Activated T-helper 1 cell treated with anti-CD3 and anti-CD28 coated beads, Interleukin-12 subunit alpha, Interleukin-12 subunit beta, Interleukin-2, Interleukin-4 antibody, amounts not matched to agents 30 ng/mL and 10 ng/mL and 1 ng/mL, durations not matched to agents 14 hours and 24 hours and 36 hours (primary cell): Measurements from ENCODE around the gene CPPED1. TPM values are rescaled to one million over a fixed set of nuclear protein-coding genes. Genes with fewer than 3 reads are reported as not detected.

ENCODE experiments used
- DNase-seq: peaks from one replicate; pipeline ENCODE4 v3.0.0; 2021; ENCODE audit warnings: low spot score
- H3K27ac Mint-ChIP-seq: one replicate; pipeline ENCODE4 v1.8.0; 2021; ENCODE audit warnings: mild to moderate bottlenecking, mixed read lengths
- H3K27me3 Mint-ChIP-seq: one replicate; pipeline ENCODE4 v1.8.0; 2022; ENCODE audit warnings: mild to moderate bottlenecking, moderate library complexity, mixed read lengths; ENCODE audit not compliant: insufficient read depth
- H3K36me3 Mint-ChIP-seq: one replicate; pipeline ENCODE4 v1.8.0; 2021; ENCODE audit warnings: low read depth, mixed read lengths
- H3K4me1 Mint-ChIP-seq: one replicate; pipeline ENCODE4 v1.8.0; 2021; ENCODE audit warnings: low read depth, mixed read lengths
- H3K4me3 Mint-ChIP-seq: one replicate; pipeline ENCODE4 v1.8.0; 2021; ENCODE audit warnings: mild to moderate bottlenecking, moderate library complexity, mixed read lengths
- H3K9me3 Mint-ChIP-seq: one replicate; pipeline ENCODE4 v1.8.0; 2021; ENCODE audit warnings: mixed read lengths
- intact Hi-C: fragments of 100-400 bp; cut with micrococcal nuclease; formaldehyde crosslinking; loops from one replicate; pipeline ENCODE4 v1.15.1; 2024
- total RNA-seq: library from RNA; stranded (reverse); gene quantifications from 2 replicates; pipeline ENCODE4 v1.2.3, GENCODE V29; 2022

The CPPED1 gene
- total RNA-seq, 1 donor from 2014 or later: 5.4 TPM

- H3K9me3 Mint-ChIP-seq: peaks cover 6% of the 10 kb centered on the region
- H3K27ac Mint-ChIP-seq: no peak overlapping the region
- no peaks in the 10 kb centered on the region for H3K27me3 Mint-ChIP-seq
- intact Hi-C loops: no loop called here
- DNase-seq: no peak
- H3K36me3 Mint-ChIP-seq: peaks cover 20% of the 10 kb centered on the region
- H3K4me1 Mint-ChIP-seq: peaks cover 9% of the 10 kb centered on the region
- no peak overlapping the region for H3K4me3 Mint-ChIP-seq
These were observed 103.5 kb downstream of the CPPED1 start for GRCh38 chr16:12700161-12700560.

- no peak for DNase-seq
- Mint-ChIP-seq H3K9me3 (peaks cover 6% of the 10 kb centered on the region), H3K27me3 (no peaks in the 10 kb centered on the region), H3K4me3 (no peak overlapping the region), H3K27ac (no peak overlapping the region), H3K4me1 (peaks cover 9% of the 10 kb centered on the region), H3K36me3 (peaks cover 21% of the 10 kb centered on the region)
- intact Hi-C loops: no loop called here
These were observed 104.5 kb downstream of the CPPED1 start for GRCh38 chr16:12699161-12699560.

- H3K27me3 Mint-ChIP-seq: no peaks in the 10 kb centered on the region
- no peak overlapping the region for H3K4me3 Mint-ChIP-seq
- DNase-seq: no peak
- no peak overlapping the region for H3K27ac Mint-ChIP-seq
- H3K36me3 Mint-ChIP-seq: peaks cover 17% of the 10 kb centered on the region
- peaks cover 9% of the 10 kb centered on the region for H3K4me1 Mint-ChIP-seq
- intact Hi-C loops: no loop called here
- peaks cover 6% of the 10 kb centered on the region for H3K9me3 Mint-ChIP-seq
These were observed 106.2 kb downstream of the CPPED1 start for GRCh38 chr16:12697437-12697836.

- intact Hi-C loops: no loop called here
- DNase-seq: no peak
- no peak overlapping the region for H3K4me3 Mint-ChIP-seq
- H3K36me3 Mint-ChIP-seq: peaks cover 16% of the 10 kb centered on the region
- no peak overlapping the region for H3K27ac Mint-ChIP-seq
- peaks cover 9% of the 10 kb centered on the region for H3K4me1 Mint-ChIP-seq
- H3K9me3 Mint-ChIP-seq: peaks cover 6% of the 10 kb centered on the region
- no peaks in the 10 kb centered on the region for H3K27me3 Mint-ChIP-seq
These were observed 108.2 kb downstream of the CPPED1 start for GRCh38 chr16:12695454-12695853.

DNA sequence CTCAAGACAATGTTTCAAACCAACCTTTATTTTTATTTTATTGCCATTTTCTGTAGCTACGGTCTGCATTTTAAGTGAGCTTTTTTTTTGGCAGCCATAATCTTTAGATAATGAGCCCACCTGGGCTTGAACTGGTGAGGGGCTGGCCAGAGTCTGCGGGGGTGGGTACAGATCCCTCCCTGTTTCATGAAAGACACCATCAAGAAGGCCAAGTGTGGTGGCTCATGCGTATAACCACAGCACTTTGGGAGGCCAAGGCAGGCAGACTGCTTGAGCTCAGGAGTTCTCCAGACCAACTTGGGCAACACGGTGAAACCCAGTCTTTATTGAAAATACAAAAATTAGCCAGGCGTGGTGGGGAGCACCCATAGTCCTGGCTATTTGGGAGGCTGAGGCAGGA, 113.7 kb downstream of the CPPED1 start:
- no peak overlapping the region for H3K27ac Mint-ChIP-seq

DNA sequence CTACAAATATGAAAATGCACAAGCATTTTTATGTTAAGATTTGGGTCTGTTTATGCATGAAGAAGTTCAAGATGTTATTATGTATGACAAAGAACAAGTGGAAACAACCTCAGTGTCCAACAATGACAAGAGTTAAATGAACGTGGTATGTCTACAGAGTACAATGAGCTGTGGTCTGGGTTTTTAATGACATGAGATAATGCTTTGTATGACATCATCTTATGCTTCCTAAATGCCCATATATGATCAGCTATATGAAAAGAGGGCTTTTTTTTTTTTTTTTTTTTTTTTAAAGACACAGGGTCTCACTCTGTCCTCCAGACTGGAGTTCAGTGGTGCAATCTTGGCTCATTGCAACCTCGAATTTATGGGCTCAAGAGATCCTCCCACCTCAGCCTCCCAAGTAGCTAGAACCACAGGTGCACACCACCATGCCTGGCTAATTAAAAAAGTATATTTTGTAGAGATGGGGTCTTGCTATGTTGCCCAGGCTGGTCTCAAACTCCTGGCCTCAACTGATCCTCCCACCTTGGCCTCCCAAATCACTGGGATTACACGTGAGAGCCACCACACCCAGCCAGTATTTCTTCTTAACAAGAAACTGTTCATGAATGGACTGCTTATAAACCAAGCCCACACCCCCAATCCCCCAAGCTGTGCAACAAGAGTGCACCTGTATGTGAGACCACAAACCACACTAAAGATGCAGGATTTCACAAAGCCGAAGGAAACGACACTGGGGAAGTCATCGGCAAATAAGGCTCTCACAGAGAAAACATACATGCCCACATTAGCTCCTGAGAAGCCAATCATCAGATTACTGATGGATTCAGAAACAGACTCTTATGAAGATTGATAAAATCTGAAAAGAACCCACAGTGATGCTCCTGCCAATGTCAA, 114.5 kb downstream of the CPPED1 start:
- DNase-seq: no peak
- Mint-ChIP-seq H3K4me1 (no peaks in the 10 kb centered on the region), H3K9me3 (no peaks in the 10 kb centered on the region), H3K27me3 (no peaks in the 10 kb centered on the region), H3K27ac (no peak overlapping the region), H3K4me3 (no peak overlapping the region), H3K36me3 (peaks cover 3% of the 10 kb centered on the region)
- intact Hi-C loops: no loop called here

More for the DNA sequence above, 113.7 kb downstream of the CPPED1 start:
- Mint-ChIP-seq H3K4me1 (no peaks in the 10 kb centered on the region), H3K27me3 (no peaks in the 10 kb centered on the region), H3K4me3 (no peak overlapping the region), H3K36me3 (peaks cover 6% of the 10 kb centered on the region), H3K9me3 (no peaks in the 10 kb centered on the region)
- DNase-seq: no peak
- intact Hi-C loops: no loop called here

DNA sequence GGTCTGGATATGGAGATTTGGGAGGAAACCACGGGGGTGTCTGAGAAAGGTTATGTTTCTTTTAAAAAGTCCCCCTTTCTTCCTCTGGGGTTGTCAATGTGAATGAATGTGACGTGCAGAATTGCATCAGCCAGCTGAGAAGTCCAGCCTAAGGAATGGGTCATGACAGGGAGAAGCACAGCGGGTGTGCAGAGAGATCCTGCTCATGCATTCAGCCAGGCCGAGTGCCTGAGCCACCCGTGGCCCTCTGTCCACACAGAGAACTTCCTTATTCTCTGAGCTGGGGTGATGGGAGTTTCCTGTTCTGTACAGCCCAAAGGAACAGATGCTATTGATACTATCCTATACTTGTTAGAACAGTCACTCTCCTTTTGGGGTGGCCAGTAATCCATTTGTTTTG, 117.9 kb downstream of the CPPED1 start:
- H3K36me3 Mint-ChIP-seq: peaks cover 3% of the 10 kb centered on the region
- H3K4me1 Mint-ChIP-seq: no peaks in the 10 kb centered on the region
- no peak for DNase-seq
- H3K4me3 Mint-ChIP-seq: no peak overlapping the region
- intact Hi-C loops: no loop called here
- H3K9me3 Mint-ChIP-seq: no peaks in the 10 kb centered on the region
- no peak overlapping the region for H3K27ac Mint-ChIP-seq
- H3K27me3 Mint-ChIP-seq: no peaks in the 10 kb centered on the region

DNA sequence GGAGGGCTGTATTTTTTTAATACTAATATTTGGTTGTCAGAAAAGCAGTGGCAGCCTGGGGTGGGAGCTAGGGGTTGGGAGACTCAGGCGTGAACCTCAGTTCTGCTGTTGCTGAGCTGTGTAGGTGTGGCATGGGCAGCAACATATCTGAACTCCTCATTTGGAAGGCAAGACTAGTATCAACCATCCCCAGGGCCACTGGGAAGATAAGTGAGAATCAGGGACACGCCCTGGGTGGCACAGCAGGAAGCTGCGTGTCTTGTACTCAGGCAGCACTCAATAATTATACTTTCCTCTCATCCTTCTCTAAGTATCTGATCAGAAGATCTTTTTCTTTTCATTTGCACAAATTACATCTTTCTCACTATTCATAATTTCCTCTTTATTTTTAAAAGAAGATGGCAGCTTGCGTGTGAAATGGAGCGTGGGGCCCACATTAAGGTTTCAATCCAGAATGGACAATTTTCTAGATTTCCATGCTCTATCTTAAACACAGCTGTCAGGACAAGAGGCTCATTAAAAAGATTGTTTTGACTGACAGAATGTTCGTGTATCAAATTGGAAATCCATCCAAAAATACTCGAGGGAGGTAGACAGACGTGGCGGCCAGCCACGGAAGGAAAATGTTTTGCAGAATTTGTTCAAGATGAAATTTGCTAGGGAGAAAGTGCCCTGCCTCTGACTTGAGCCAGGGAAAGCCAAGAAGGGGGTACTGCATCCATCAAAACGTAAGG, 121.1 kb downstream of the CPPED1 start:
- Mint-ChIP-seq H3K4me1 (peaks cover 6% of the 10 kb centered on the region), H3K4me3 (no peak overlapping the region), H3K27ac (no peak overlapping the region), H3K27me3 (no peaks in the 10 kb centered on the region), H3K9me3 (no peaks in the 10 kb centered on the region), H3K36me3 (no peaks in the 10 kb centered on the region)
- DNase-seq: no peak
- intact Hi-C loops: no loop called here

DNA sequence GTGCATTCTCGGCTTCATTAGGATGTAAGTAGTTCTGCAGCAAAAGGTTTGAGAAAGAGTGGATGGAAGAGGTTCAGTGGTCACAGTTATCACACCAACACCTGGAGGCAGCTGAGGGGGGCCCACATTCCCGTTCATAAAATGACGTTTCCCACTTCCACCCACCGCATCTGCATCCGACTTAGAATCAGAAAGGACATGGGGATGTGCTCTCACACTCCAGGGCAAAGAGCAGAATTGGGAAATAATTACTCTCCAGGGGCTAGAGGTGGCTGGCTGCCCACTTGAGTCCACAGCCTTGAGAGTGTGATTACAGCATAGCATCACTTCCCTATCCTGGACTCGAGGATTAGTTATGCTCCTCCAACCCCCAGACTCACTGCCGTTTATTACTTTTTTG, 122.0 kb downstream of the CPPED1 start:
- Mint-ChIP-seq H3K27ac (no peak overlapping the region), H3K4me3 (no peak overlapping the region), H3K4me1 (peaks cover 15% of the 10 kb centered on the region), H3K9me3 (no peaks in the 10 kb centered on the region), H3K36me3 (no peaks in the 10 kb centered on the region), H3K27me3 (no peaks in the 10 kb centered on the region)
- DNase-seq: no peak
- intact Hi-C loops: no loop called here

DNA sequence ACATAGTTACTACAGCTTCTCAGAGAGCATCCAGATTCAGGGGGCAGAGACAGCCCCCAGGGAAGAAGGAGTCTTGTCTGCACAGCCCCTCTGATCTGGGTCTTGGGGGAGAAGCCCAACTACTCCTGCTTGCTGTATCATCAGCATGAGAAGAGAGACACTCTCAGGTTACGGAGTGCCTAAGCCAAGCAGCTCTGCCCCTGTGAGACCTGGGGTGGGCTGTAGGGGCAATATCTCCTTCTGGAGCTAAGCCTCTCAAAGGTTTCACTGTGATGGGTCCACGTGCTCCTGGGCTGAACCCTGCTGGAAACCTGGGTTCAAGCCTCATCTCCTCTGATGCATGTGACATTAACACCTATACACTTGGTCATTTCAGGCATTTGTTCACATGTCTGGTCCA, 123.2 kb downstream of the CPPED1 start:
- Mint-ChIP-seq H3K4me1 (peaks cover 20% of the 10 kb centered on the region), H3K27ac (no peak overlapping the region), H3K4me3 (no peak overlapping the region), H3K27me3 (no peaks in the 10 kb centered on the region), H3K36me3 (peaks cover 1% of the 10 kb centered on the region), H3K9me3 (no peaks in the 10 kb centered on the region)
- intact Hi-C loops: no loop called here
- no peak for DNase-seq

- DNase-seq: no peak
- H3K36me3 Mint-ChIP-seq: peaks cover 3% of the 10 kb centered on the region
- H3K27me3 Mint-ChIP-seq: no peaks in the 10 kb centered on the region
- no peaks in the 10 kb centered on the region for H3K9me3 Mint-ChIP-seq
- peaks cover 22% of the 10 kb centered on the region for H3K4me1 Mint-ChIP-seq
- intact Hi-C loops: no loop called here
- no peak overlapping the region for H3K4me3 Mint-ChIP-seq
- no peak overlapping the region for H3K27ac Mint-ChIP-seq
These were observed 123.9 kb downstream of the CPPED1 start for GRCh38 chr16:12679660-12680272.

DNA sequence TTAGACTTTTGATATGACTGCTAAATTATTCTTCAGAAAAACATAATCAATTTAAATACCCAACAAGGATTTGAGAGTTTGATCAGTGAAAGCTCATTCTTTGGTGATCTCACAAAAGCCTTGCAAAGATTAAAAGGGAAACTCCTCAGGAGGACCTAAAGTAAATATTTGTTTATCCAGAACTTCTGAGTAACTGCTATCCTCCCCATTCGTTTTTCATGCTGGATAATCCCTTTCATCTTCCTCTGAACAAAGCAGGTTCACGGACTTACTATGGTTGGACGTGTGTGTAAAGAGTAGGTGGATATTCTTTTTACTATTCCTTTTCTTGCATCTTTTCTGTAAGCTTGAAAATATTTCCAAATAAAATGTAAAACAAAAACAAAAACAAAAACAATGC, 124.7 kb downstream of the CPPED1 start:
- Mint-ChIP-seq H3K4me3 (no peak overlapping the region), H3K27ac (no peak overlapping the region), H3K36me3 (peaks cover 3% of the 10 kb centered on the region), H3K27me3 (no peaks in the 10 kb centered on the region), H3K4me1 (peaks cover 22% of the 10 kb centered on the region), H3K9me3 (no peaks in the 10 kb centered on the region)
- intact Hi-C loops: no loop called here
- no peak for DNase-seq

- Mint-ChIP-seq H3K27ac (no peak overlapping the region), H3K36me3 (peaks cover 3% of the 10 kb centered on the region), H3K4me3 (no peak overlapping the region), H3K4me1 (peaks cover 22% of the 10 kb centered on the region), H3K9me3 (no peaks in the 10 kb centered on the region), H3K27me3 (no peaks in the 10 kb centered on the region)
- intact Hi-C loops: no loop called here
- no peak for DNase-seq
These were observed 126.2 kb downstream of the CPPED1 start for GRCh38 chr16:12677502-12677901.
